HG03066 (cell line): ENCODE data around the gene AMBP.

Experiments used
- ATAC-seq: cut with Tn5 transposase; IDR thresholded peaks from one replicate; pipeline ENCODE4 v1.9.1; 2021; ENCODE audit warnings: low read depth; ENCODE audit not compliant: unreplicated experiment

Gene AMBP

GRCh38 chr9:114114364-114114763, 36.3 kb upstream of the AMBP start:
- no peak for ATAC-seq

DNA sequence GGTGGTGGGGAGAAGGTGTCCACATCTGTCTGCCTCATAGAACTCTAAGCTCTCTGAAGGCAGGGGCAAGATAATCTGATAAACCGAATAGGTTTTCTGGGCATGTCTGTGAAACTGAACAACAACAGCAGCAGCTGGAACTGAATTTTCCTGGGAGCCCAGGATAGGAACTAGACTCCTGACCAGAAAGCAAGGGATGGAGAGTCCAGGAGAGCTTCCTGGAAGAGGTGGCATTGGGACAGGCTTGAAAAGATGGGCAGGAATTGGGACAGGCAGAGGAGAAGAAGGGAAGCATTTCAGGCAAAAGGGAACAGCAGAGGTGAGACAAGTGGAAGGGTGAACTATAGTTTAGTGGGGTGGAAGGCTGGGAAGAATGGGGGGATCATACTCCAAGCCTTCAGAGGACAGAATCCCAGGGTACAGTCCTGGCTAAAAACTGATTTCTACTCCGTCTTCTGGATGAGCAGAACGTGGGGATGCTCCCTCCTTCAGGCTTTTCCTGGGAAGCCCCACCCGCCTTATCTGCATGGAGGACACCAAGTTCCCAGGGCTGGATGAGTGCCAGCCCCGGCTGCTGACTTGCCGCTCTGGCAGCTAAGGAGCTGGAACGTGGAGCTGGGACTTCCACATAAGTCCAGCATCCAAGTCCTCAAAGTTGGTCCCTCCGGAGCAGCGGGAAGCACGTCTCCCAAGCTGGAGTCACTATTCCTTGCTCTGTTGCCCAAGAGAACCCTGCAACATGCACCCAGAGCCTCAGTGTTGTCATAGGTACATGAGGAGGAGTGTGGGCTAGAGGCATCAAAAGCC, 34.9 kb upstream of the AMBP start:
- no peak for ATAC-seq

DNA sequence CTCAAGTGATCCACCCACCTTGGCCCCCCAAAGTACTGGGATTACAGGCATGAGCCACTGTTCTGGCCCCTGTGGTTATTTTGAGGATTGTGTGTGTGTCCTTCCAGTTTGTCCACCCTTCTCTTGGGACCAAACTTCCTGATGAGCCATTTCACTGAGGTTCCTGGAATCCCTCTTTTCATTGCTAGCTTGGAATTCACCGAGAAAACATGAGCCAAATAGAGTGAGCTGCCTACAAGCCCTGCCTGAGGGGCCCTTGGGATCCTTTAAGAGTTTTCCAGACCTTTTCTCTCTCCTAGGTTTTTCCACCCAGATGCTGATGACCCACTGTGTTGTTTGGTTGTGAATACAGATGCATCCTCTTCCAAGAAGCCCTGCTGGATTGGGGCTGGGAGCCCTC, 34.2 kb upstream of the AMBP start:
- no peak for ATAC-seq

DNA sequence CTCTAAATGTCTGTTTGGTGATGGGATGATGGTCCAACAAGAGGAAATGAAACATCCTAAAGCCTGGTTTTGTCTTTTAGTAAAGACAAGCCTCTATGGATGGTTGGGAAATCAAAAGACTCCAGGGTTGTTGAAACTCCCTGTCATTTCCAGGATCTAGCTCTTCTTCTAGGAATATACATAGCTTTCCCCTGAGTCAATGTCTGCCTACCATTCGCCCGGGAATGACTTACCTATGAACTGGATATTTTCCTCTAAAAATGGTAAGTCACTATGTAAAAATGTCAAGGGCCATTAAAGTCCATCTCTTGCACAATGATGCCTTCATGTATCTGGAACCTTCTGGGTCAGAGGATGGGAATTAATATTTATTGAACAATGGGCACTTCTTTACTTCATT, 32.1 kb upstream of the AMBP start:
- no peak for ATAC-seq

- no peak for ATAC-seq
These were observed 31.0 kb upstream of the AMBP start for GRCh38 chr9:114109124-114109523.

DNA sequence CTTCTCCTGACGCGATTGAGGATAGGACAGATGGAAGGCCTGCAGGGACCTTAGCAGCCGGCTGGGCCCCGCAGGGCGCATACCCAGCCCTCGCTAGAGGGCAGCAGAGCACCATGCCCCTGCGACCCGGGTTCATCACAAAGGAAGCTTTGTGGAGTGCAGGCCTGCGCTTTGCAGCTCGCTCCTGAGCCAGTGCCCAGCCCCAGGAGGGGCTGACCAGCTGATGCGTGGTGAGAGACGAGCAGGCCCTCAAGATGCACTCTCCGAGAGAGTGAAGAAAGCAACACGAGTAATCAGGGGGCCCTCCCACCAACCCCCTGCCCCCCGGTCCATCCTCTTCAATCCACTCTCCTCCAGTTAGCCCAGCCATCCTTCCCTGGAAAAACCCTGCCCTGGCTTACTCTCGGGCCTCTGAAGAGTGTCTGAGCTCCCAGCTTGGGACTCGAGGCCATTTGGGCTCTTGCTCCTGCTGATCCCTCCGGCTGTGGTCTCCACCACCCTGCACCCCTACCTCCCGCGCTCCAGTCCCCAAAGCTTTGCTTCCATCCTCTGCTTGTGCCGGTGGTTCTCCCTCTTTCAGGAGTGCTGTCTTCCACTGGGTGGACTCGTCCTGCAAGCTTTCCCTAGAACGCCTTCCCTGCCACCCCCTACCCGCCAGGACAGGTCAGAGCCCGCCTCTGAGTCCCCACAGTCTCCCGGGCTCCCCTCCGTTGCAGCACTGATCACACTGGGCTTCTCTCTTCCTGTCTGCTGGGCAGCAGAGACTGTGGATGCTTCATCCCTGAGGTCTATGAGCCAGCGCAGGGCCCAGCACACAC, 30.1 kb upstream of the AMBP start:
- ATAC-seq: peak; percentile 58

DNA sequence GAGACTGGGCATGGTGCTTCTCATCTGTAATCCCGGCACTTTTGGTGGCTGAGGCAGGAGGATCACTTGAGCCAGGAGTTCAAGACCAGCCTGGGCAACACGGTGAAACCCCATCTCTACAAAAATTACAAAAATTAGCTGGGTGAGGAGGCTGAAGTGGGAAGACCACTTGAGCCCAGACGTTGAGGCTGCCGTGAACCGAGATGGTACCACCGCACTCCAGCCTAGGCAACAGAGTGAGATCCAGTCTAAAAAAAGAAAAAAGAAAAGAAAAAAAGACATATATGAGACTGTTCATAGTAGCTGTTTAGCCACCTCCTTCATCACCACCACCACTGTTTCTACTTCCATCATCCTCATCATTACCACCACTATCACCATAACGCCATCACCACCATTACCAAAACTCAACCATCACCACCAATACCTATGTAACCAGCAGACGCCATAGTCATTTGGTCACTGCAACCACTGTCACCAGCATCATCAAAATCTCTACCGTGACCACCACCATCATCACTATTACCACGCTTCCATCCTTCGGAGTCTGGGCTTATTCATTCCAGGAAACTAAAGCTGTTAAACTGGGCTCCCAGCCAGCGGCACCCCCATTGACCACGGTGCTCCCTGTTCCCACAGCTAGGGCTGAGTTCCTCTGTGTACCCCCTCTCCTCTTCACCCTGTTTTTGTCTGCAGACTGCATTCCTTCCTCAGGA, 29.3 kb upstream of the AMBP start:
- no peak for ATAC-seq

GRCh38 chr9:114105236-114105635, 27.1 kb upstream of the AMBP start:
- no peak for ATAC-seq

DNA sequence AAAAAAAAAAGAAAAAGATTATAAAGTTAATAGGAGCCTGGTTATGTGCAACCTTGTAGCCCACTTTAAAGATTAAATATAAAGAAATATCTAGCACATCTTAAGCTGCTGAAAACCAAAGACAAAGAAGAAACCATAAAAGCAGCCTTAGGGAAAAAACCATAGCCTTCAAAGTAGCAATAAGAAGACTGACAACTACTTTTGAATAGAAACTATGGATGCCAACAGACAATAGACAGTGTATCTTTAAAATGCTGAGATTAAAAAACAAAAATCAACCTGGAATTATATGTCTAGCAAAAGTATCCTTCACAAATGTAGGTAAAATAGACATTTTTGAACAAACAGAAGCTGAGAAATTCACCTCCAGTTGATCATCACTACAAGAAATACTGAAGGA, 24.4 kb upstream of the AMBP start:
- ATAC-seq: no peak

GRCh38 chr9:114100536-114100935, 22.4 kb upstream of the AMBP start:
- ATAC-seq: no peak

- ATAC-seq: no peak
These were observed 21.7 kb upstream of the AMBP start for GRCh38 chr9:114099669-114100270.

DNA sequence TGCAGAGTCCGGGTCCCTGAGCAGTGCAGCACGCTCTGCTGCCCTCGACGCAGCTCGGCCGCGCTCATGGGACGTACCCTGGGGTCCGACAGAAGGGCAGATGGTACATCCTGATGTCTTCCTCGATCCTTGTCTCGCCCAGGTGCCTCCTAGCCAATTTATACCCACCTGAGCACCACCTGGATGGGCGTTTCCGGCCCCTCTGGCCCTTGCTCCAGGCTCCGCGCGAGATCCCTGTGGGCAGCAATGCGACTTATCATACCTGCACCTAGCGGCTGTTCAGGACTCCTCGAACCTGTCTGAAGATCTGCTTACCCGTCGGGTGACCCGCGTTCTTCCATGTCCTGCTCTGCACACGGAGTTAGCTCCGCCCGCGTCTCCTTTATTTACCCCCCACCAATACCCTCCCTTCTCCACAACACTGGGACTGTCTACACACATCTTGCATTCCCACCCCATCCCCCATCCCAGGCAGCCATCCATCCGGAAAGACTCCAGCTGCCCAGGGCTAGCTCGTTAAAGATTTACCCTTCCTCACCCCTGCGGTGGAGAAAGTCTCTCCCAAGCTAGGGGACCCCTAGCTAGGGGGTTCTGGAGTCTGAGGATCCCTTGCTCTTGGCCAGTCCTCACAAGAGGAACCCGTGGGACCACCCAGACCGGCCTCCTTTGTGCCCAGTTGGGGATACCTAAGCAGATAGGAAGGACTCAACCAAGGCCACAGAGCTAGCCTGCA, 21.0 kb upstream of the AMBP start, which contains the start of gene KIF12:
Gene KIF12 (minus strand): TSS at position 357 of the 733 bp plus-strand sequence. CDS start 16 bp downstream, at position 341.
- no peak for ATAC-seq

DNA sequence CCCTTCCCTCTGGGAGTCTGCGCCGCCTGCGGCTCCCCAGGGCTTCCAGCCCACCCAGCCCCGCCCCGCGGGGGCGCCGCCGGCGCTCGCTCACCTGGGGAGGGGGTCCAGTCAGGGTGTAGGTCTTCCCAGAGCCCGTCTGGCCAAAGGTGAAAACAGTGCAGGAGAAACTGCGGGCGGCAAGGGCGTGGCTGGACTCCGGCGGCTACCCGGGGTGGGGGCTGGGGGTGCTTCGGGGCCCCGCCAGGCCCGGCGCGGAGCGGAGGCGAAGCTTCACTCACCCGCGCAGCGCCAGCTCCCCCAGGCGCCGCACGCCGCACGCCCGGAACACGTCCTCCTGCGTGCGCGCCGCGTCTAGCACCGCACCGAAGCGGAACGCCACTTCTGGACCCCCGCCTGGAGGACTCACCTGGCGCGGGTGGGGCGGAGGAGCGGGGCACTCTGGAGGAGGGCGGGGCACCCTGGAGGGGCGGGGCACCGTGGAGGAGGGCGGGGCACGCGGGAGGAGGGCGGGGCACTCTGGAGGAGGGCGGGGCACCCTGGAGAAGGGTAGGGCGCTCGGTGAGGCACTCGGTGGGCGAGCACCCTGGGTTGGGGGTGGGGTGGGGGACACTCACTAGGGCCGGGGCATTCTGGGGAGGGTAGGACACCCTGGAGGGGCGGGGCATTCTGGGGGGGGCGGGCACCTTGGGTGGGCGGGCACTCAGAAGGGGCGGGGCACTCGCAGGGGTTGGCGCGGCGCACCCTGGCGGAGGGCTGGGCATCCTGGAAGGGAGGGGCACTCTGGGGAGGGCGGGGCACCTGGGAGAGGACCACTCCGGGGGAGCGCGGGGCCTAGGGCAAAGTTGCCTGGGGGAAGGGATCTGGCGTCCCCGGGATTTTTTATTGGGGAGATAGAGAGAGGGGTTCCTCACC, 20.2 kb upstream of the AMBP start:
- no peak for ATAC-seq

GRCh38 chr9:114097613-114098020, 19.5 kb upstream of the AMBP start:
- ATAC-seq: no peak

- ATAC-seq: no peak
These were observed 18.9 kb upstream of the AMBP start for GRCh38 chr9:114096866-114097612.

DNA sequence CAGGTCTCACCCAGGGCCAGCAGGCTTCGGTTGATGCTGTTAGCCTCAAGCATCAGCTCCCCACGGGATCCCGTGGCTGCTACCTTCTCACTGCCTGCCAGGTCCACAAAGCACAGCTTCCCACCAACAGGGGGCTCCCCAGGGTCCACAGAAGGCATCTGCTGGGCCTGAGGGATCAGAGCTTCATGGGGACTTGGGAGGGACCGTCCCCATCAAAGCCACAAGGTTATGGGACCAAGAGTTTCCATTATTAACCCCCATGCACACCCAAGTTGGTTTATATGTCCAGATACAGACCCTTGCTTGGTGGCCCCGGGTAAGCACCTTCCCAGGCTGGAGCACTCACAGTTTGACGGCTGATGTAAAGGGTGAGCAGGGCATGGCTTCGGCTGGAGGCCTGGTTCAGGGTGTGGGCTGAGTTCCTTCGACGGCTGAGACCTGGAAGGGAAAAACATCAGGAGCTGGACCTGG, 18.0 kb upstream of the AMBP start:
- no peak for ATAC-seq

- ATAC-seq: no peak
These were observed 16.9 kb upstream of the AMBP start for GRCh38 chr9:114094971-114095370.
